ENCODE data around the gene PTPRM.

DNA sequence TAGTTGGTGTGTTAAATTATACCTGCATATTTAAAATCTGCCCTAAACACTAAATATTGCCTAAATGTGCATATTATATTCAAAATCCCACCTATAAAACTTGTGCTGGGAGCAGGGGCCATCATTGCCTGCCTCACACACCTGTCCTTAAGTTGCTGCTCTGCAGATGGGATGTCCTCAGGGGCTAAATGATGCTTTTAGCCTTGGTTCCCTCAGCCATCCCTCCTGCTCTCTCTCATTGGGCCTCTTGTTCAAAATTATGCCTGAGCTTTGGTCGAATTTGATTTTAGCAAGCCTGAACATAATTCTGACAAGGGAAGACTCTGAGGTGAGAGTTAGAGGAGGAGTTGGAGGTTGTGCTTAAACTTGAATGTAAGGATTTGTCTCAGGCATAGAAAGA, 723.8 kb downstream of the PTPRM start:
- no peak for TF ChIP-seq ESRRA (CRISPR knock-in tag; IDR thresholded peaks at IDR 0.05; ENCODE audit: borderline replicate concordance)
- TF ChIP-seq, protein P1, sequence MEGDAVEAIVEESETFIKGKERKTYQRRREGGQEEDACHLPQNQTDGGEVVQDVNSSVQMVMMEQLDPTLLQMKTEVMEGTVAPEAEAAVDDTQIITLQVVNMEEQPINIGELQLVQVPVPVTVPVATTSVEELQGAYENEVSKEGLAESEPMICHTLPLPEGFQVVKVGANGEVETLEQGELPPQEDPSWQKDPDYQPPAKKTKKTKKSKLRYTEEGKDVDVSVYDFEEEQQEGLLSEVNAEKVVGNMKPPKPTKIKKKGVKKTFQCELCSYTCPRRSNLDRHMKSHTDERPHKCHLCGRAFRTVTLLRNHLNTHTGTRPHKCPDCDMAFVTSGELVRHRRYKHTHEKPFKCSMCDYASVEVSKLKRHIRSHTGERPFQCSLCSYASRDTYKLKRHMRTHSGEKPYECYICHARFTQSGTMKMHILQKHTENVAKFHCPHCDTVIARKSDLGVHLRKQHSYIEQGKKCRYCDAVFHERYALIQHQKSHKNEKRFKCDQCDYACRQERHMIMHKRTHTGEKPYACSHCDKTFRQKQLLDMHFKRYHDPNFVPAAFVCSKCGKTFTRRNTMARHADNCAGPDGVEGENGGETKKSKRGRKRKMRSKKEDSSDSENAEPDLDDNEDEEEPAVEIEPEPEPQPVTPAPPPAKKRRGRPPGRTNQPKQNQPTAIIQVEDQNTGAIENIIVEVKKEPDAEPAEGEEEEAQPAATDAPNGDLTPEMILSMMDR (IDR thresholded peaks at IDR 0.05), result no peak
- no peak for TF ChIP-seq TEAD4 (CRISPR knock-in tag; IDR thresholded peaks at IDR 0.05)
